Raji (cell line): Measurements from ENCODE around the gene RAP1GAP2.

Experiments used
- POLR2A ChIP-seq: IDR thresholded peaks from 2 replicates; pipeline ENCODE4 v1.6.1; 2011; ENCODE audit warnings: low read depth, low read length, control low read depth; ENCODE audit not compliant: insufficient read depth

Gene RAP1GAP2

GRCh38 chr17:2943981-2944380, 147.7 kb downstream of the RAP1GAP2 start:
- TF ChIP-seq POLR2A = no peak

DNA sequence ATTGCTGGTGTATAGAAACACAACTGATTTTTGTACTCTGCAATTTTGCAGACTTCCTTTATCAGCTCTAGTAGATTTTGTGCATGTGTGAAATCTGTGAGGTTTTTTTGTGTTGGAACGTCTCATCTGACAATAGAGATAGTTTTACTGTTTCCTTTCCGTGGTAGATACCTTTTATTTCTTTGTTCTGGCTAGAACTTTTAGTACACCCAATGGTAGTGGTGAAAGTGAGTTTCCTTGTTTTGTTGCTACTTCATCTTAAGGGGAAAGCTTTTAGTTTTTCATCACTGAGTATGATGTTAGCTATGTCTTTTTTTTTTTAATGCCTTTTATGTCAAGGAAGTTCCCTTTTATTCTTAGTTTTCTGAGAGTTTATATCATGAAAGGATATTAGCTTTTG, 149.1 kb downstream of the RAP1GAP2 start:
- no peak for TF ChIP-seq POLR2A

GRCh38 chr17:2946144-2946543, 149.9 kb downstream of the RAP1GAP2 start:
- TF ChIP-seq POLR2A = no peak

DNA sequence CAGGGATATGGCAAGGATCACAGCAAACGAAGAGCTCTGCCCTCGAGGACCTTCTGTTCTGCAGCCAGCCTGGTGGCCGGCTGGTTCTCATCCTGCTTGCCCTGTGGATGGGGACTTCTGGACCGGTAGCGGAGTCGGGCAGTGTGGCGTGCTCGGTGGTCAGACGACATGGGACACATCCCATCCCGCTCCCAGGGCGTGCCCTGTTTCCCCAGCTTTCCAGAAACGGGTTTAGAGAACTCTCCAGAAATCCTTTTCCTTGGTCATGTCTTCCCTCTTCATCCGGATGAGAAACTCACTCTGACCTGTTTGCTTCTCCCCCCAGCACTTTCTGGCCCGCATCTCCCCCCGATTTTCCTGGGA, 151.3 kb downstream of the RAP1GAP2 start:
- no peak for TF ChIP-seq POLR2A

DNA sequence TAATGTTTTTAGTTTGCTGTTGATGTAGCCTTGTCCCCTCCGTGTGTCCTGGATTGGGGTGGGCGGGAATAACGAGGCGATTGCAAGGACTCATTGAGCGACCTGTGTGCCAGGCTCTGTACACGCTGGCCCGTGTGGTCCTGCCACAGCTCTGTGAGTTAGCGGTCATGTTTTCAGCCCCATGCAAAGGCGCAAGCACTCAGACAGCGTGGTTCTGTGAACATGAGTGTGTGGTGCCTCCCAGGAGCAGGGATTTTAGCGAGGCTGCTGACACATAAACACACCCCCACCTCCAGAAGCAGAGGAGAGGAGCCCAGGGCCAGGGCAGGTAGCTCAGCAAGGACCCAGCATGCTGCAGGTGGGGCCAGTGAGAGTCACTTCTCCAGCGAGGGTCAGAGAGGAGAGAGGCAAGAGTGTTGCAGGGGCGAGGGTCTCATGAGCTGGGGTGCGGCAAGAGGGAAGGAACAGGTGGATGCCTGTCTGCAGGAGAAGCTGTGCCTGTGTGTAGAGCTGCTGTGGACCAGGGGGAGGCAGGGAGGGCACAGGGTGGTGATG, 151.8 kb downstream of the RAP1GAP2 start:
- no peak for TF ChIP-seq POLR2A

- TF ChIP-seq POLR2A = no peak
Measured at GRCh38 chr17:2948721-2949468, 152.7 kb downstream of the RAP1GAP2 start.

DNA sequence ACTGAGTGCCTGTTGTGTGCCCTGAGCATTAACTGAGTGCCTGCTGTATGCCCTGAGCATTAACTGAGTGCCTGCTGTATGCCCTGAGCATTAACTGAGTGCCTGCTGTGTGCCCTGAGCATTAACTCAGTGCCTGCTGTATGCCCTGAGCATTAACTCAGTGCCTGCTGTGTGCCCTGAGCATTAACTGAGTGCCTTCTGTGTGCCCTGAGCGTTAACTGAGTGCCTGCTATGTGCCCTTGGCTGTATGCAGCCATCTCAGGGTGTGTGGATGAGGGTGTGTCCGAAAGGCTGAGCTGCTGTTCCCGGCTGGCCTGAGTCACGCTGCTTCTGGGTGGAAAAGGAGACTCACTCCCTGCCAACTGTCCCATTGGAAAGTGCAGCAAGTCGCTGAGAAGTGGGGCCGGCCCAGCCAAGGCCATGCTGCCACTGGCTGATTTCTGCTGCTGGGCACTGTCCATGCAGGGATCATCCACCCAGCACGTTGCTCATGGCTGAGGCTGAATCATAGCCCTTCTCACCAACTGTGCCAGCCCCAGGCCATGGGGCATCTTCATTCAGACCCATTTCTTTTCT, 153.3 kb downstream of the RAP1GAP2 start:
- no peak for TF ChIP-seq POLR2A

GRCh38 chr17:2950846-2951245, 154.6 kb downstream of the RAP1GAP2 start:
- no peak for TF ChIP-seq POLR2A

DNA sequence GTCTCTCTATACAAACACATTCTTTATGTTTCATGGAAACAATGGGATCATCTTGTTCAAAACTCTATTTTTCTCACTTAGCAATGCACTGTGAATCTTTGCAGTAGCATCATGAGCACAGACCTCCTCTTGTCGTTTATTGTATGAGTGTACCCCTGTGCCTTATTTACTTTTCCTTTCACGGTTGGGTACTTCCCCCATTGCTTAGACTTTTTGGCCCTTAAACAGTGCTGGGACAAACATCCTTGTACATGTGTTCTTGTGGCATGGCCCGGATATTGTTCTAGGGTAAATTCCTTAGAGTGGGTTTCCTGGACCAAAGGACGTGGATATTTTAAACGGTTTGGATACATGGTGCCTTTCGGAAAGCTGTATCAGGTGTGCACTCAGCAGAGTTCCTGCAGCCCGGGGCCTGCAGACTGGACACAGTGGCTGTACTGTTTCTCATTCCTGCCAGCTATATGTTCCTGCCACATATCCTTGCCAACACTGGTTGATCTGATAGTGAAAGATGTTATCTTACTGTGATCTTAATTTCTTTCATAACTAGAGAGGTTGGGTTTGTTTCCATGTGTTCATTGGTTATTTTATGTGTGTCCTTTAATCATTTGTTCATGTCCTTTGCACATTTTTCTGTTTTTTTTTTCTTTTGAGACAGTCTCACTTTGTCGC, 156.1 kb downstream of the RAP1GAP2 start:
- TF ChIP-seq POLR2A = no peak

DNA sequence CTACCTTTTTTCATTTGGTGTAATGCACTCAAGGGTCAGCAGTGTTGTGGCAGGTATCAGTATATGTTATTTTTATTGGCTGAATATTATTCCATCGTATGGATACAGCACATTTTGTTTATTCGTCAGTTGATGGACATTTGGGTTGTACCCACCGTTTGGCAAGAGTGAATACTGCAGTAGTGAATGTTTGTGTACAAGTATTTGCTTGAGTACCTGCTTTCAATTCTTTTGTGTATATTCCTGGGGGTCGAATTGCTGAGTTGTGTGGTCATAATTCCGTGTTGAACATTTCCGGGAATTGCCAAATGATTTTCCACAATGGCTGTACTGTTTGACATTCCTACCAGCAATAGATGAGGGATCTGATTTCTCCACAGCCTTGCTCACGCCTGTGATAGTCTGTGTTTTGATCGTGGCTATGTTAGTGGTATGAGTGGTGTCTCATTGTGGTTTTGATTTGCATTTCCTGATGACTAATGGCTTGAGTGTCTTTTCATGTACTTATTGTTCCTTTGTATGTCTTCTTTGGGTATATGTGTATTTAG, 158.7 kb downstream of the RAP1GAP2 start:
- TF ChIP-seq POLR2A = no peak

GRCh38 chr17:2955931-2956582, 159.8 kb downstream of the RAP1GAP2 start:
- TF ChIP-seq POLR2A = no peak

DNA sequence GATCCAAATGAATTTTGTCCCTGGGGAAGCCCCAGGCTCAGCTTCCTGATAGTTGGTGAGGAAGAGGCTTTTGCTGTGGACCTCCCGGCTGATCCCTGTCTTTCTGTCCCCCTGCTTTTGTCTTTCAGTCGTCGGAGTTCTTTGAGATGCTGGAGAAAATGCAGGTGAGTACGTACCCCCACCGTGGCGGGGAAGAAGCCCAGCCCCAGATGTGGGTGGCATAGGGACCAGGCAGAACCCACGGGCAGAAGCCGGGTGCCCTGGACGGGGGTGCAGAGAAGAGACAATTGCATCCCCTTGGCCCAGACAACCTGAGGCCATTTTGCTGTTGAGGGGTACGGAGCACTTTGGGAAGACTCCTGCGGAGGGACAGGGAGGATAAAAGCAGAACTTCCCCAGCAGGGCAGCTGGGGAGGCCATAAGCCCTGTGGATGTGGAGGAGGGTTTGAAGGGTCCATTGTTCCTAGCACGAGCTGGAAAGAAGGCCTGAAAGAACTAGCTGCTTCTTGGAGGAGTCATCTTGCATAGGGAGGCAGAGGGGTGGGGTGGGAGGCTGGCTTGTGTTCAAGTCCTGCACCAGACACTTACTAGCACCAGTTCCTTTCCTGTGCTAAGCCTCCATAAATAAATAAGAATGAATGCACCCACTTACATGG, 161.5 kb downstream of the RAP1GAP2 start:
- no peak for TF ChIP-seq POLR2A

GRCh38 chr17:2958706-2959222, 162.5 kb downstream of the RAP1GAP2 start:
- TF ChIP-seq POLR2A = no peak

DNA sequence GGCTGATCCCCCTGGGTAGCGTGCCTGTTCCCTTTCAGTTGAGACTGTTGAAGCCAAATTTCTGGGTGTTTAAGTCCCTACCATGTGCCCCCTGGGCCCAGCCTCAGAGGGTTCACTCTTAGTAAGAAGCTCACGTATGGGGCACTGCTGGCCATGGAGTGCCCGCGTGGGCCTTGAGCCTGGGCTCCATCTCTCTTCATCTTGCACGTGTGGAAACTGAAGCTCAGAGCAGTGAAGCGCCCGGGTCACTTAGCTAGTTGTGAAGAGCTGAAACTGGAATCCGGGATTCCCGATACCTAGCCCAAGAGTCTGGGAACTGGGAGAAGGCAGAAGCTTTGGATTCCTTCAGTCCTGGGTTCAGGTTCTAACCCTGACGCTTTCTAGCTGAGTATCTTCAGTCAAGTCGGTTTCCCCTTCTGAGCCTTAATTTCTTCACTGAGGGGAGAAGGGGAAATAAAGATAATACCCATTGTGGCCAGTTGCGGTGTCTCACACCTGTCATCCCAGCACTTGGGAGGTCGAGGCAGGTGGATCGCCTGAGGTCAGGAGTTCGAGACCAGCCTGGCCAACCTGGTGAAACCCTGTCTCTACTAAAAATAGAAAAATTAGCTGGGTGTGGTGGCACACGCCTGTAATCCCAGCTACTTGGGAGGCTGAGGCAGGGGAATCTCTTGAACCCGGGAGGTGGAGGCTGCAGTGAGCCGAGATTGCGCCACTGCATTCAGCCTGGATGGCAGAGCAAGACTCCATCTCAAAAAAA, 163.3 kb downstream of the RAP1GAP2 start:
- TF ChIP-seq POLR2A = no peak
